ENCODE measurements around the gene ENO2. TPM values are rescaled to one million over a fixed set of nuclear protein-coding genes. Genes with fewer than 3 reads are reported as not detected.

Gene ENO2
- total and polyA plus RNA-seq, 3 donors from 2014 or later = 8.8 to 14.3 (median 8.9) TPM

- 0% methylated on average over 2 to 80 of the region's 80 CpGs for WGBS, 2 donors
- peaks cover 30% of the 10 kb centered on the region for H3K4me1 ChIP-seq
- H3K36me3 ChIP-seq (ENCODE audit: low read depth, missing control alignments) = no peaks in the 10 kb centered on the region
These were observed 23.3 kb downstream of the ENO2 start for GRCh38 chr12:6937481-6938352.

GRCh38 chr12:6938353-6939190 lies 24.2 kb downstream of the ENO2 start:
- WGBS, 2 donors = 59 to 63% methylated on average over 9 to 32 of the region's 32 CpGs
- Histone ChIP-seq H3K9me3 (no peaks in the 10 kb centered on the region), H3K27me3 (no peaks in the 10 kb centered on the region), H3K4me1 (peaks cover 35% of the 10 kb centered on the region), H3K27ac (peak overlapping the region; percentile 88 to 94), H3K4me3 (peak overlapping the region; percentile 70 to 79), H3K36me3 (ENCODE audit: low read depth, missing control alignments) (no peaks in the 10 kb centered on the region)
- no peak for DNase-seq
- intact Hi-C loops (cut with DNase I; ENCODE audit: low total_unique reads) = no loop called here
- TF ChIP-seq POLR2A (IDR thresholded peaks at IDR 0.05) (no peak), CTCF (IDR thresholded peaks at IDR 0.05) (no peak)

More at GRCh38 chr12:6937481-6938352, 23.3 kb downstream of the ENO2 start:
- Histone ChIP-seq H3K27me3 (no peaks in the 10 kb centered on the region), H3K4me3 (peak overlapping the region; percentile 70 to 79), H3K27ac (peak overlapping the region; percentile 88 to 94), H3K9me3 (no peaks in the 10 kb centered on the region)
- intact Hi-C loops (cut with DNase I; ENCODE audit: low total_unique reads) = no loop called here
- DNase-seq = peak; percentile 96
- TF ChIP-seq CTCF (IDR thresholded peaks at IDR 0.05) = peak; percentile 94 to 99 (median 95)
- TF ChIP-seq POLR2A (IDR thresholded peaks at IDR 0.05) = peak; percentile 25

GRCh38 chr12:6939191-6939540 lies 24.8 kb downstream of the ENO2 start:
- H3K27me3 ChIP-seq = no peaks in the 10 kb centered on the region
- 58 to 71% methylated on average over 2 of the region's 2 CpGs for WGBS, 2 donors
- DNase-seq = no peak
- H3K4me3 ChIP-seq = no peak overlapping the region
- peaks cover 30% of the 10 kb centered on the region for H3K4me1 ChIP-seq
- no peak overlapping the region for H3K27ac ChIP-seq
- H3K36me3 ChIP-seq (ENCODE audit: low read depth, missing control alignments) = no peaks in the 10 kb centered on the region
- H3K9me3 ChIP-seq = no peaks in the 10 kb centered on the region
- intact Hi-C loops (cut with DNase I; ENCODE audit: low total_unique reads) = no loop called here
- TF ChIP-seq POLR2A (IDR thresholded peaks at IDR 0.05) = no peak
- TF ChIP-seq CTCF (IDR thresholded peaks at IDR 0.05) = no peak

- no peak overlapping the region for H3K27ac ChIP-seq
- H3K4me1 ChIP-seq = peaks cover 46% of the 10 kb centered on the region
- 81 to 87% methylated on average over 11 to 12 of the region's 12 CpGs for WGBS, 2 donors
- no peak for TF ChIP-seq CTCF (IDR thresholded peaks at IDR 0.05)
- no peak for TF ChIP-seq POLR2A (IDR thresholded peaks at IDR 0.05)
- no peaks in the 10 kb centered on the region for H3K9me3 ChIP-seq
- H3K4me3 ChIP-seq = no peak overlapping the region
- no peaks in the 10 kb centered on the region for H3K36me3 ChIP-seq (ENCODE audit: low read depth, missing control alignments)
- DNase-seq = no peak
- intact Hi-C loops (cut with DNase I; ENCODE audit: low total_unique reads) = loop anchor here (10.0 kb wide), 1 partner anchor 154 kb away; the partner anchor contains the start of gene C1R
- H3K27me3 ChIP-seq = no peaks in the 10 kb centered on the region
These were observed 26.9 kb downstream of the ENO2 start for GRCh38 chr12:6941267-6941666.
